ENCODE measurements around the gene ZNF438. TPM values are rescaled to one million over a fixed set of nuclear protein-coding genes. Genes with fewer than 3 reads are reported as not detected.

Gene ZNF438
- total RNA-seq, 1 experiment from 2014 or later, result 0.83 TPM

GRCh38 chr10:30883751-30884150 lies 147.9 kb downstream of the ZNF438 start:
- no peak overlapping the region for H3K14ac ChIP-seq (ENCODE audit: insufficient read depth, low read length)
- no peaks in the 10 kb centered on the region for H3K27me3 Mint-ChIP-seq (ENCODE audit: low read depth)
- no peak overlapping the region for H4K8ac ChIP-seq (replicated peaks; ENCODE audit: insufficient read length, low read depth, low read length)
- no peaks in the 10 kb centered on the region for H3K27me3 ChIP-seq (ENCODE audit: insufficient read depth, low read length)
- no peaks in the 10 kb centered on the region for H3K23me2 ChIP-seq (ENCODE audit: insufficient read length, low read depth, low read length, poor library complexity, severe bottlenecking)
- no peak overlapping the region for H3K9ac ChIP-seq (ENCODE audit: extremely low read depth, insufficient read length, low read length)
- H3K27ac ChIP-seq (ENCODE audit: insufficient read length, low read depth, low read length), result no peak overlapping the region
- H3T11ph ChIP-seq (ENCODE audit: low read length), result no peak overlapping the region
- H3K27ac Mint-ChIP-seq, result no peak overlapping the region
- H3K36me3 Mint-ChIP-seq (ENCODE audit: insufficient read depth in 1 of 3, low read depth in 3 of 3), result peaks cover 0 to 3% (median 3%) of the 10 kb centered on the region in 3 experiments; a peak in 3 of 7 replicates
- H3K4me1 ChIP-seq (ENCODE audit: insufficient read depth, low read length), result no peaks in the 10 kb centered on the region; the same call in 1 of the 2 replicates
- H3K4me1 Mint-ChIP-seq, result peaks cover 22 to 26% of the 10 kb centered on the region in 2 experiments
- no peak for TF ChIP-seq CTCF (conservative IDR thresholded peaks at IDR 0.05)
- H3K9me3 ChIP-seq (ENCODE audit: control insufficient read depth, low read depth, low read length), result no peaks in the 10 kb centered on the region
- H2BK20ac ChIP-seq (ENCODE audit: low read depth, low read length, poor library complexity, severe bottlenecking), result no peak overlapping the region
- no peak overlapping the region for H2AK5ac ChIP-seq (ENCODE audit: insufficient read length, low read length)
- no peak overlapping the region for H2BK12ac ChIP-seq (ENCODE audit: insufficient read length, low read depth, low read length)
- H2AFZ ChIP-seq (ENCODE audit: low read length), result no peak overlapping the region
- no peak overlapping the region for H2BK5ac ChIP-seq (ENCODE audit: insufficient read length, low read length)
- no peak overlapping the region for H3K18ac ChIP-seq (ENCODE audit: insufficient read length, low read depth, low read length)
- H3K4me2 ChIP-seq (ENCODE audit: insufficient read depth, insufficient read length, low read length), result no peak overlapping the region
- H3K23ac ChIP-seq (ENCODE audit: insufficient read length, low read depth, low read length), result no peak overlapping the region
- H2BK15ac ChIP-seq (ENCODE audit: low read depth, low read length), result no peak overlapping the region
- no peak overlapping the region for H3K4ac ChIP-seq (ENCODE audit: low read depth, low read length)
- H3K56ac ChIP-seq (ENCODE audit: insufficient read length, low read depth, low read length), result no peak overlapping the region
- H4K20me1 ChIP-seq (ENCODE audit: control insufficient read depth, insufficient read depth, insufficient read length), result no peaks in the 10 kb centered on the region
- no peak for DNase-seq
- no peaks in the 10 kb centered on the region for H3K79me2 ChIP-seq (ENCODE audit: insufficient read depth, low read length)
- peaks cover 4% of the 10 kb centered on the region in 2 experiments; a peak in 3 of 5 replicates for H3K9me3 Mint-ChIP-seq
- H4K91ac ChIP-seq (ENCODE audit: insufficient read length, low read depth, low read length), result no peak overlapping the region
- no CpG with 5 or more reads among the region's 4 CpGs for whole genome bisulfite sequencing (ENCODE audit: extremely low coverage, insufficient read length, low lambda C conversion rate)
- no peak overlapping the region for H4K5ac ChIP-seq (ENCODE audit: insufficient read length, low read depth, low read length)
- H2BK120ac ChIP-seq (ENCODE audit: low read depth, low read length, poor library complexity, severe bottlenecking), result no peak overlapping the region
- H3K4me3 Mint-ChIP-seq, result no peak overlapping the region
- no peaks in the 10 kb centered on the region for H3K79me1 ChIP-seq (ENCODE audit: insufficient read depth, low read depth, low read length, poor library complexity, severe bottlenecking)
